H1 (cell line): Measurements from ENCODE around the gene C22orf31. TPM values are rescaled to one million over a fixed set of nuclear protein-coding genes. Genes with fewer than 3 reads are reported as not detected.

ENCODE experiments used
- CTCF ChIA-PET: fragments of 300-600 bp; sonication (Branson Sonifier 250); formaldehyde crosslinking; loops from one replicate; lab custom pipeline; 2021; ENCODE audit not compliant: partially characterized antibody; lab: Charles Lee
- POLR2A ChIA-PET: fragments of 300-600 bp; sonication (Branson Sonifier 250); formaldehyde crosslinking; loops from one replicate; lab custom pipeline; 2021; ENCODE audit warnings: inconsistent platforms; ENCODE audit not compliant: partially characterized antibody; lab: Charles Lee
- DNase-seq, 2 experiments: peaks; one replicate each; pipeline versions ENCODE4 v3.0.0 to v3.0.0-alpha.2; 2010 to 2022; ENCODE audit warnings: low spot score in 2 of 2, low read depth in 1 of 2, mixed read lengths in 1 of 2
- FAIRE-seq: peaks from 2 replicates; lab custom pipeline; 2011; peaks lifted over from hg19 to GRCh38; lab: Jason Lieb, UNC
- H2AFZ ChIP-seq: 2 replicates; pipeline ENCODE4 v1.8.1; 2012; ENCODE audit warnings: low read length, inconsistent platforms
- H2AK5ac ChIP-seq: 2 replicates; pipeline ENCODE4 v1.6.1; 2013; ENCODE audit warnings: low read depth, low read length
- H2BK120ac ChIP-seq: replicated peaks from 2 replicates; pipeline ENCODE3; 2013; ENCODE audit warnings: low read depth, low read length, inconsistent platforms
- H2BK12ac ChIP-seq: 2 replicates; pipeline ENCODE4 v1.6.1; 2013; ENCODE audit warnings: low read depth, low read length
- H2BK15ac ChIP-seq: 2 replicates; pipeline ENCODE4 v1.6.1; 2013; ENCODE audit warnings: low read length
- H2BK20ac ChIP-seq: 2 replicates; pipeline ENCODE4 v1.6.1; 2013; ENCODE audit warnings: low read length
- H2BK5ac ChIP-seq: 2 replicates; pipeline ENCODE4 v1.6.1; 2013; ENCODE audit warnings: low read depth, low read length
- H3K14ac ChIP-seq: 2 replicates; pipeline ENCODE4 v1.6.1; 2013; ENCODE audit warnings: inconsistent platforms; ENCODE audit not compliant: insufficient read length
- H3K18ac ChIP-seq: 2 replicates; pipeline ENCODE4 v1.6.1; 2013; ENCODE audit warnings: low read length; ENCODE audit errors: extremely low read depth
- H3K23ac ChIP-seq: 2 replicates; pipeline ENCODE4 v1.6.1; 2013; ENCODE audit warnings: inconsistent platforms; ENCODE audit not compliant: insufficient read length
- H3K23me2 ChIP-seq: 2 replicates; pipeline ENCODE4 v1.6.1; 2013; ENCODE audit warnings: low read depth, low read length
- H3K27ac ChIP-seq: 2 replicates; pipeline ENCODE4 v1.6.1; 2011; ENCODE audit warnings: low read depth, low read length, inconsistent platforms
- H3K27me3 ChIP-seq, 4 experiments: replicated peaks in 1 of 4; 1 replicate in 1 of 4; 2 replicates in 3 of 4; pipeline versions ENCODE4 v1.6.1 to v1.8.1; 2011 to 2013; ENCODE audit warnings: low read length in 3 of 4, mild to moderate bottlenecking in 3 of 4, inconsistent platforms in 2 of 4, mixed read lengths in 2 of 4, moderate library complexity in 1 of 4; ENCODE audit not compliant: control insufficient read depth in 3 of 4, insufficient read depth in 3 of 4; ENCODE audit errors: extremely low read depth in 1 of 4
- H3K36me3 ChIP-seq, 4 experiments: 2 replicates each; pipeline versions ENCODE4 v1.6.1 to v1.8.1; 2011 to 2013; ENCODE audit warnings: mild to moderate bottlenecking in 4 of 4, low read length in 3 of 4, moderate library complexity in 2 of 4, control low read depth in 1 of 4, inconsistent platforms in 1 of 4; ENCODE audit not compliant: insufficient read depth in 4 of 4, control insufficient read depth in 2 of 4
- H3K4ac ChIP-seq: replicated peaks from 2 replicates; pipeline ENCODE3; 2013; ENCODE audit warnings: low read length, low read depth, mixed read lengths, inconsistent platforms; ENCODE audit not compliant: insufficient read length
- H3K4me1 ChIP-seq, 4 experiments: replicated peaks in 1 of 4; 1 replicate in 1 of 4; 2 replicates in 3 of 4; pipeline versions ENCODE4 v1.6.1 to v1.8.1; 2011 to 2013; ENCODE audit warnings: low read length in 3 of 4, inconsistent platforms in 2 of 4, mixed read lengths in 1 of 4; ENCODE audit not compliant: insufficient read depth in 4 of 4, control insufficient read depth in 3 of 4
- H3K4me2 ChIP-seq, 2 experiments: 2 replicates each; pipeline versions ENCODE4 v1.6.1 to v1.8.1; 2011 to 2013; ENCODE audit warnings: low read depth in 2 of 2, low read length in 2 of 2, control low read depth in 1 of 2, inconsistent platforms in 1 of 2, mild to moderate bottlenecking in 1 of 2; ENCODE audit not compliant: insufficient read depth in 1 of 2
- H3K4me3 ChIP-seq, 4 experiments: fragments of 200-600, 300-600 bp in 1 of 4; sonication (generic), shearing (Covaris generic), sonication (Bioruptor Twin) in 1 of 4; 2 replicates each; pipeline versions ENCODE4 v1.5.1 to v1.8.1; 2011 to 2016; ENCODE audit warnings: low read length in 4 of 4, low read depth in 3 of 4, control low read depth in 2 of 4, inconsistent platforms in 2 of 4, mild to moderate bottlenecking in 2 of 4, mixed read lengths in 1 of 4, moderate library complexity in 1 of 4; ENCODE audit not compliant: insufficient read depth in 2 of 4; ENCODE audit errors: extremely low read depth in 1 of 4
- H3K56ac ChIP-seq: replicated peaks from 2 replicates; pipeline ENCODE3; 2013; ENCODE audit warnings: low read depth, mild to moderate bottlenecking, mixed read lengths, low read length, inconsistent platforms; ENCODE audit not compliant: insufficient read length
- H3K79me1 ChIP-seq: 2 replicates; pipeline ENCODE4 v1.6.1; 2013; ENCODE audit warnings: low read depth, low read length, control low read depth
- H3K79me2 ChIP-seq, 2 experiments: 2 replicates each; pipeline versions ENCODE4 v1.6.1 to v1.8.1; 2012 to 2013; ENCODE audit warnings: low read length in 2 of 2, mild to moderate bottlenecking in 2 of 2, inconsistent platforms in 1 of 2; ENCODE audit not compliant: insufficient read depth in 2 of 2, control insufficient read depth in 1 of 2
- H3K9ac ChIP-seq, 4 experiments: replicated peaks in 1 of 4; 1 replicate in 1 of 4; 2 replicates in 3 of 4; pipeline versions ENCODE4 v1.6.1 to v1.8.1; 2011 to 2013; ENCODE audit warnings: low read depth in 3 of 4, low read length in 3 of 4, control low read depth in 2 of 4, mild to moderate bottlenecking in 2 of 4, moderate library complexity in 2 of 4, inconsistent platforms in 1 of 4; ENCODE audit errors: extremely low read depth in 1 of 4
- H3K9me3 ChIP-seq, 2 experiments: 2 replicates each; pipeline versions ENCODE4 v1.6.1 to v1.8.1; 2012 to 2013; ENCODE audit warnings: mild to moderate bottlenecking in 2 of 2, moderate library complexity in 2 of 2, control low read depth in 1 of 2, inconsistent platforms in 1 of 2, low read depth in 1 of 2, low read length in 1 of 2, mixed read lengths in 1 of 2; ENCODE audit not compliant: insufficient read depth in 2 of 2
- H4K20me1 ChIP-seq, 2 experiments: replicated peaks in 1 of 2; 2 replicates each; pipeline versions ENCODE3 to v1.8.1; 2011 to 2013; ENCODE audit warnings: inconsistent platforms in 2 of 2, low read length in 2 of 2, mild to moderate bottlenecking in 1 of 2; ENCODE audit not compliant: insufficient read depth in 2 of 2, control insufficient read depth in 1 of 2
- H4K5ac ChIP-seq: 2 replicates; pipeline ENCODE4 v1.6.1; 2013; ENCODE audit warnings: low read length, low read depth, mixed read lengths, inconsistent platforms; ENCODE audit not compliant: insufficient read length
- H4K8ac ChIP-seq: 2 replicates; pipeline ENCODE4 v1.8.0; 2013; ENCODE audit warnings: mild to moderate bottlenecking, moderate library complexity, low read length, inconsistent platforms; ENCODE audit not compliant: insufficient read depth; ENCODE audit errors: extremely low read depth
- H4K91ac ChIP-seq: replicated peaks from 2 replicates; pipeline ENCODE3; 2013; ENCODE audit warnings: low read length, mixed read lengths, inconsistent platforms; ENCODE audit not compliant: insufficient read length
- EGR1 ChIP-seq: IDR thresholded peaks from 2 replicates; pipeline ENCODE4 v1.6.1; 2011; ENCODE audit warnings: low read depth, low read length, borderline replicate concordance
- KDM1A ChIP-seq: fragments of 200-600, 300-600 bp; sonication (generic); IDR thresholded peaks from 2 replicates; pipeline ENCODE4 v1.7.1; 2016; ENCODE audit warnings: mild to moderate bottlenecking, low read length, borderline replicate concordance
- KDM5A ChIP-seq: fragments of 200-600 bp; IDR thresholded peaks from 2 replicates; pipeline ENCODE4 v1.7.1; 2012; ENCODE audit warnings: mild to moderate bottlenecking, low read length, inconsistent platforms, mixed read lengths
- NRF1 ChIP-seq: IDR thresholded peaks from 2 replicates; pipeline ENCODE4 v1.6.1; 2011; ENCODE audit warnings: mild to moderate bottlenecking, low read depth, low read length, improper control_type of control experiment
- RAD21 ChIP-seq, 2 experiments: IDR thresholded peaks in 1 of 2; conservative IDR thresholded peaks in 1 of 2; 2 replicates each; pipeline ENCODE4 v1.6.1; 2011; ENCODE audit warnings: low read depth in 2 of 2, low read length in 2 of 2, improper control_type of control experiment in 1 of 2, inconsistent platforms in 1 of 2, mild to moderate bottlenecking in 1 of 2, moderate library complexity in 1 of 2
- SP1 ChIP-seq: IDR thresholded peaks from 2 replicates; pipeline ENCODE4 v1.6.1; 2011; ENCODE audit warnings: low read depth, low read length
- WGBS, 2 experiments: shearing (Covaris generic) in 1 of 2; methylation state at CpG; one replicate each; pipeline versions ENCODE4 v1.1.6 to v1.1.7; 2013 to 2015; ENCODE audit warnings: low lambda C conversion rate in 2 of 2, mixed read lengths in 2 of 2, inconsistent platforms in 1 of 2, low coverage in 1 of 2, missing lambda C conversion rate in 1 of 2; ENCODE audit not compliant: insufficient replicate concordance in 2 of 2, insufficient coverage in 1 of 2, insufficient read length in 1 of 2; ENCODE audit errors: extremely low coverage in 1 of 2, missing lambda C conversion rate in 1 of 2; 5-methylcytosine and 5-hydroxymethylcytosine counted together
- polyA plus RNA-seq, 7 experiments: library from polyadenylated mRNA; depleted of rRNA in 3 of 7; stranded (reverse) in 5 of 7; unstranded in 2 of 7; fragments of >200 nt in 5 of 7; fragments of 200-250 nt in 2 of 7; gene quantifications; 1 replicate in 5 of 7; 2 replicates in 1 of 7; 4 replicates in 1 of 7; pipeline versions ENCODE4 v1.2.1 to v1.2.3, GENCODE V29; 2011 to 2013; ENCODE audit warnings: missing spikeins in 2 of 7, mixed read lengths in 2 of 7
- total RNA-seq: library from RNA; stranded (reverse); fragmentation: NEBNext Ultra II Directional; extraction: Animal tissue kit (Norgen Biotek cat#: 25700); gene quantifications from 2 replicates; pipeline ENCODE4 v1.2.1, GENCODE V29; 2021
- TF ChIP-seq, protein P1 (sequence below): IDR thresholded peaks from 2 replicates; pipeline ENCODE4 v1.6.1; 2012; ENCODE audit warnings: inconsistent platforms

C22orf31 gene
- total and polyA plus RNA-seq, 2 of the 8 experiments (the other 6 are each of a cell fraction or from before 2014, with no cell fraction given): not detected

DNA sequence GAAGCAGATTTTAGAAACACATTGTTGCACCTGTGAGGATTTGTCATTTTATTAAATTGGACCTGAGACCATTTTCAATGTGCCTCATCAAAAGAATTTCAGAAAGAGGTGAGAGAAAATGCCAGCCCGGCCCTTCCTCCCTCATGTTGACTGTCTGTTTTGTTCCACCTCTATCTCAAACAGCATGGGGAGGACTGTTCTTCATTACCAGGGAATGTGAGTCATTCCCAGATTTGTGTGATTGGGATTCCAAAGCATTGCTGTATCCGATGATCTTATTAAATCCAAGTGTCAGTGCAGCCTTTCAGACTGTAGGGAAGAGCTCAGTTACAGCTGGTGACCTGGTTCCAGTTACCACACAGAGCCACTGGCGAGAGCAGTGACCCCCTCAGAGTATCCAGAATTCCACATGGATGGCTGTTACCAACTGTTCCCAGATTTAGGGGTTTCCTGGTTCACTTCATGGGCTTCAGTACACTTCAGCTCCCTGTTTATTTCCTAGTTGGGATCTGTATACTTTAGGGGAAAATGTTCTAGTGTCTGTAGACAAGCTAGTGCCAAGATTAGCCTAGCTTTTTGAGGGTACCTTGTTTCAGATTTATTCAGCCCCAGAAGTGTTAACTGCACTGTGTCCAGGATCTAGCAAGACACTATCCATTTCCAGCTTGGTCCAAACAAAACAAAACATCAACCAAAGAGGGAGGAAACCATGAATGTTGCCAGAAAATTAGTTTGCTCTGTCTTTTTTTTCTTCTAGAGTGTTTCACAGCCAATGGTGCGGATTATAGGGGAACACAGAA is 32.1 kb upstream of the C22orf31 start:
- ChIA-PET POLR2A (interaction anchor here (1.4 kb wide), 1 partner anchor 10 kb away, joined by 3 read pairs; no protein-coding TSS in a partner anchor), CTCF (interaction anchor here (1.0 to 1.3 kb wide), 2 partner anchors 14 to 61 kb away, joined by 3 to 4 read pairs; no protein-coding TSS in a partner anchor)
- no peak overlapping the region for H3K56ac ChIP-seq
- H3K4me2 ChIP-seq: no peak overlapping the region; a peak in 1 of 4 replicates
- peaks cover 0 to 1% of the 10 kb centered on the region in 2 experiments for H4K20me1 ChIP-seq
- H3K4me1 ChIP-seq: peaks cover 0 to 7% (median 5%) of the 10 kb centered on the region in 4 experiments; a peak in 3 of 7 replicates
- no peak overlapping the region for H3K14ac ChIP-seq
- H4K5ac ChIP-seq: no peak overlapping the region
- H3K23me2 ChIP-seq: no peaks in the 10 kb centered on the region
- no peak overlapping the region for H2BK20ac ChIP-seq
- H3K79me2 ChIP-seq: no peaks in the 10 kb centered on the region
- no peak overlapping the region for H3K4ac ChIP-seq
- FAIRE-seq: no peak
- no peak for DNase-seq
- H3K27ac ChIP-seq: no peak overlapping the region
- no peak overlapping the region for H3K4me3 ChIP-seq
- no peak overlapping the region for H2AFZ ChIP-seq
- no peak overlapping the region for H4K91ac ChIP-seq
- no peaks in the 10 kb centered on the region for H3K9me3 ChIP-seq
- no peak overlapping the region for H2BK15ac ChIP-seq
- H3K79me1 ChIP-seq: no peaks in the 10 kb centered on the region
- H2BK5ac ChIP-seq: no peak overlapping the region
- H3K9ac ChIP-seq: no peak overlapping the region
- 87% methylated on average over 4 of the region's 4 CpGs; no CpG with 5 or more reads in 1 of the 2 experiments for WGBS, 2 experiments
- TF ChIP-seq KDM5A (no peak), EGR1 (no peak), NRF1 (no peak), SP1 (no peak), KDM1A (no peak), RAD21 (IDR thresholded peaks at IDR 0.05 in 1 of 2, conservative IDR thresholded peaks at IDR 0.05 in 1 of 2; ENCODE audit: low read depth in 2 of 2, low read length in 2 of 2) (no peak)
- TF ChIP-seq, protein P1, sequence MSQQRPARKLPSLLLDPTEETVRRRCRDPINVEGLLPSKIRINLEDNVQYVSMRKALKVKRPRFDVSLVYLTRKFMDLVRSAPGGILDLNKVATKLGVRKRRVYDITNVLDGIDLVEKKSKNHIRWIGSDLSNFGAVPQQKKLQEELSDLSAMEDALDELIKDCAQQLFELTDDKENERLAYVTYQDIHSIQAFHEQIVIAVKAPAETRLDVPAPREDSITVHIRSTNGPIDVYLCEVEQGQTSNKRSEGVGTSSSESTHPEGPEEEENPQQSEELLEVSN: no peak
- TF ChIP-seq, all 59 proteins: peak for 0
- H3K18ac ChIP-seq: no peak overlapping the region
- no peak overlapping the region for H4K8ac ChIP-seq
- no peak overlapping the region for H2BK120ac ChIP-seq
- no peak overlapping the region for H2AK5ac ChIP-seq
- H3K23ac ChIP-seq: no peak overlapping the region
- H3K36me3 ChIP-seq: no peaks in the 10 kb centered on the region
- H3K27me3 ChIP-seq: no peaks in the 10 kb centered on the region
- no peak overlapping the region for H2BK12ac ChIP-seq
